Adipose tissue (tissue), 3 donors: ENCODE measurements around the gene RALGAPA2. TPM values are rescaled to one million over a fixed set of nuclear protein-coding genes. Genes with fewer than 3 reads are reported as not detected.
A peak's percentile ranks its signal among the peaks of the same experiment; 100 is the strongest.

Experiments used
- H3K27ac ChIP-seq: one replicate; pipeline ENCODE4 v1.5.1; 2013; ENCODE audit warnings: low read depth, low read length
- WGBS, 3 donors: extraction: QIAGEN DNeasy Blood & Tissue Kit; methylation state at CpG; one replicate each; pipeline ENCODE4 v1.1.7; 2013; 5-methylcytosine and 5-hydroxymethylcytosine counted together
- polyA plus RNA-seq, 3 donors: library from polyadenylated mRNA; stranded (reverse); fragments of 200-250 nt; gene quantifications; one replicate each; pipeline ENCODE4 v1.2.3, GENCODE V29; 2013
- donor health status: healthy with polysubstance abuse.
- donor health status: Bipolar disorder and iron deficiency.
- donor health status: healthy.

Gene RALGAPA2
- polyA plus RNA-seq, 3 donors, result 12.3 to 21.7 (median 12.6) TPM

GRCh38 chr20:20731000-20731944, 18.8 kb upstream of the RALGAPA2 start:
- 70 to 80% (median 71%) methylated on average over 11 of the region's 11 CpGs for WGBS, 3 donors
- no peak overlapping the region for H3K27ac ChIP-seq

- 91 to 100% (median 98%) methylated on average over 3 of the region's 3 CpGs for whole genome bisulfite sequencing, 3 donors
- H3K27ac ChIP-seq, result no peak overlapping the region
These were observed 17.1 kb upstream of the RALGAPA2 start for GRCh38 chr20:20729563-20729962.

- WGBS, 3 donors, result 89 to 95% (median 92%) methylated on average over 4 of the region's 4 CpGs
- H3K27ac ChIP-seq, result no peak overlapping the region
These were observed 9.0 kb upstream of the RALGAPA2 start for GRCh38 chr20:20721489-20721888.

GRCh38 chr20:20720158-20720557, 7.7 kb upstream of the RALGAPA2 start:
- 92 to 97% (median 95%) methylated on average over 1 of the region's 1 CpG for WGBS, 3 donors
- no peak overlapping the region for H3K27ac ChIP-seq

GRCh38 chr20:20719411-20719810, 7.0 kb upstream of the RALGAPA2 start:
- H3K27ac ChIP-seq, result no peak overlapping the region

GRCh38 chr20:20713244-20713765, 861 bp upstream of the RALGAPA2 start:
- H3K27ac ChIP-seq, result no peak overlapping the region
- 44 to 49% (median 45%) methylated on average over 15 of the region's 15 CpGs for WGBS, 3 donors

GRCh38 chr20:20712004-20712473, 405 bp downstream of the RALGAPA2 start:
- peak overlapping the region; percentile 29 for H3K27ac ChIP-seq

GRCh38 chr20:20711413-20711812, 1.0 kb downstream of the RALGAPA2 start:
- 12 to 28% (median 27%) methylated on average over 3 of the region's 3 CpGs for WGBS, 3 donors
- H3K27ac ChIP-seq, result no peak overlapping the region

More at GRCh38 chr20:20712004-20712473, 405 bp downstream of the RALGAPA2 start:
- 0 to 1% (median 0%) methylated on average over 26 to 33 of the region's 33 CpGs for WGBS, 3 donors

GRCh38 chr20:20710443-20711315, 1.8 kb downstream of the RALGAPA2 start:
- no peak overlapping the region for H3K27ac ChIP-seq
- 15 to 34% (median 27%) methylated on average over 6 of the region's 6 CpGs for WGBS, 3 donors

GRCh38 chr20:20709887-20710286, 2.6 kb downstream of the RALGAPA2 start:
- H3K27ac ChIP-seq, result no peak overlapping the region
- WGBS, 3 donors, result 45 to 85% (median 69%) methylated on average over 3 of the region's 3 CpGs

GRCh38 chr20:20706285-20706684, 6.2 kb downstream of the RALGAPA2 start:
- H3K27ac ChIP-seq, result no peak overlapping the region
- WGBS, 3 donors, result 33 to 78% (median 75%) methylated on average over 6 of the region's 6 CpGs

GRCh38 chr20:20702330-20703245, 9.9 kb downstream of the RALGAPA2 start:
- H3K27ac ChIP-seq, result no peak overlapping the region
- WGBS, 3 donors, result 93 to 95% (median 93%) methylated on average over 7 of the region's 7 CpGs

GRCh38 chr20:20699917-20700316, 12.5 kb downstream of the RALGAPA2 start:
- no peak overlapping the region for H3K27ac ChIP-seq
- 96% methylated on average over 4 of the region's 4 CpGs for WGBS, 3 donors

GRCh38 chr20:20699144-20699543, 13.3 kb downstream of the RALGAPA2 start:
- 67 to 78% (median 76%) methylated on average over 3 of the region's 3 CpGs for WGBS, 3 donors
- H3K27ac ChIP-seq, result no peak overlapping the region

GRCh38 chr20:20697325-20697845, 15.1 kb downstream of the RALGAPA2 start:
- no peak overlapping the region for H3K27ac ChIP-seq
- 74 to 89% (median 80%) methylated on average over 4 of the region's 4 CpGs for WGBS, 3 donors

GRCh38 chr20:20695250-20695816, 17.1 kb downstream of the RALGAPA2 start:
- 85 to 100% (median 96%) methylated on average over 1 of the region's 1 CpG for WGBS, 3 donors

GRCh38 chr20:20694591-20694990, 17.9 kb downstream of the RALGAPA2 start:
- no peak overlapping the region for H3K27ac ChIP-seq
- 63 to 93% (median 86%) methylated on average over 4 of the region's 4 CpGs for WGBS, 3 donors

More at GRCh38 chr20:20695250-20695816, 17.1 kb downstream of the RALGAPA2 start:
- H3K27ac ChIP-seq, result no peak overlapping the region
